H1 (cell line): ENCODE data around the gene SEMA4D. TPM values are rescaled to one million over a fixed set of nuclear protein-coding genes. Genes with fewer than 3 reads are reported as not detected.

Experiments
- CTCF ChIA-PET: fragments of 300-600 bp; sonication (Branson Sonifier 250); formaldehyde crosslinking; loops from one replicate; lab custom pipeline; 2021; ENCODE audit not compliant: partially characterized antibody; lab: Charles Lee
- POLR2A ChIA-PET: fragments of 300-600 bp; sonication (Branson Sonifier 250); formaldehyde crosslinking; loops from one replicate; lab custom pipeline; 2021; ENCODE audit warnings: inconsistent platforms; ENCODE audit not compliant: partially characterized antibody; lab: Charles Lee
- DNase-seq, 2 experiments: peaks; one replicate each; pipeline versions ENCODE4 v3.0.0 to v3.0.0-alpha.2; 2010 to 2022; ENCODE audit warnings: low spot score in 2 of 2, low read depth in 1 of 2, mixed read lengths in 1 of 2
- FAIRE-seq: peaks from 2 replicates; lab custom pipeline; 2011; peaks lifted over from hg19 to GRCh38; lab: Jason Lieb, UNC
- H2AFZ ChIP-seq: 2 replicates; pipeline ENCODE4 v1.8.1; 2012; ENCODE audit warnings: low read length, inconsistent platforms
- H2AK5ac ChIP-seq: 2 replicates; pipeline ENCODE4 v1.6.1; 2013; ENCODE audit warnings: low read depth, low read length
- H2BK120ac ChIP-seq: replicated peaks from 2 replicates; pipeline ENCODE3; 2013; ENCODE audit warnings: low read depth, low read length, inconsistent platforms
- H2BK12ac ChIP-seq: 2 replicates; pipeline ENCODE4 v1.6.1; 2013; ENCODE audit warnings: low read depth, low read length
- H2BK15ac ChIP-seq: 2 replicates; pipeline ENCODE4 v1.6.1; 2013; ENCODE audit warnings: low read length
- H2BK20ac ChIP-seq: 2 replicates; pipeline ENCODE4 v1.6.1; 2013; ENCODE audit warnings: low read length
- H2BK5ac ChIP-seq: 2 replicates; pipeline ENCODE4 v1.6.1; 2013; ENCODE audit warnings: low read depth, low read length
- H3K14ac ChIP-seq: 2 replicates; pipeline ENCODE4 v1.6.1; 2013; ENCODE audit warnings: inconsistent platforms; ENCODE audit not compliant: insufficient read length
- H3K18ac ChIP-seq: 2 replicates; pipeline ENCODE4 v1.6.1; 2013; ENCODE audit warnings: low read length; ENCODE audit errors: extremely low read depth
- H3K23ac ChIP-seq: 2 replicates; pipeline ENCODE4 v1.6.1; 2013; ENCODE audit warnings: inconsistent platforms; ENCODE audit not compliant: insufficient read length
- H3K23me2 ChIP-seq: 2 replicates; pipeline ENCODE4 v1.6.1; 2013; ENCODE audit warnings: low read depth, low read length
- H3K27ac ChIP-seq: 2 replicates; pipeline ENCODE4 v1.6.1; 2011; ENCODE audit warnings: low read depth, low read length, inconsistent platforms
- H3K27me3 ChIP-seq, 4 experiments: replicated peaks in 1 of 4; 1 replicate in 1 of 4; 2 replicates in 3 of 4; pipeline versions ENCODE4 v1.6.1 to v1.8.1; 2011 to 2013; ENCODE audit warnings: low read length in 3 of 4, mild to moderate bottlenecking in 3 of 4, inconsistent platforms in 2 of 4, mixed read lengths in 2 of 4, moderate library complexity in 1 of 4; ENCODE audit not compliant: control insufficient read depth in 3 of 4, insufficient read depth in 3 of 4; ENCODE audit errors: extremely low read depth in 1 of 4
- H3K36me3 ChIP-seq, 4 experiments: 2 replicates each; pipeline versions ENCODE4 v1.6.1 to v1.8.1; 2011 to 2013; ENCODE audit warnings: mild to moderate bottlenecking in 4 of 4, low read length in 3 of 4, moderate library complexity in 2 of 4, control low read depth in 1 of 4, inconsistent platforms in 1 of 4; ENCODE audit not compliant: insufficient read depth in 4 of 4, control insufficient read depth in 2 of 4
- H3K4ac ChIP-seq: replicated peaks from 2 replicates; pipeline ENCODE3; 2013; ENCODE audit warnings: low read length, low read depth, mixed read lengths, inconsistent platforms; ENCODE audit not compliant: insufficient read length
- H3K4me1 ChIP-seq, 4 experiments: replicated peaks in 1 of 4; 1 replicate in 1 of 4; 2 replicates in 3 of 4; pipeline versions ENCODE4 v1.6.1 to v1.8.1; 2011 to 2013; ENCODE audit warnings: low read length in 3 of 4, inconsistent platforms in 2 of 4, mixed read lengths in 1 of 4; ENCODE audit not compliant: insufficient read depth in 4 of 4, control insufficient read depth in 3 of 4
- H3K4me2 ChIP-seq, 2 experiments: 2 replicates each; pipeline versions ENCODE4 v1.6.1 to v1.8.1; 2011 to 2013; ENCODE audit warnings: low read depth in 2 of 2, low read length in 2 of 2, control low read depth in 1 of 2, inconsistent platforms in 1 of 2, mild to moderate bottlenecking in 1 of 2; ENCODE audit not compliant: insufficient read depth in 1 of 2
- H3K4me3 ChIP-seq, 4 experiments: fragments of 200-600, 300-600 bp in 1 of 4; sonication (generic), shearing (Covaris generic), sonication (Bioruptor Twin) in 1 of 4; 2 replicates each; pipeline versions ENCODE4 v1.5.1 to v1.8.1; 2011 to 2016; ENCODE audit warnings: low read length in 4 of 4, low read depth in 3 of 4, control low read depth in 2 of 4, inconsistent platforms in 2 of 4, mild to moderate bottlenecking in 2 of 4, mixed read lengths in 1 of 4, moderate library complexity in 1 of 4; ENCODE audit not compliant: insufficient read depth in 2 of 4; ENCODE audit errors: extremely low read depth in 1 of 4
- H3K56ac ChIP-seq: replicated peaks from 2 replicates; pipeline ENCODE3; 2013; ENCODE audit warnings: low read depth, mild to moderate bottlenecking, mixed read lengths, low read length, inconsistent platforms; ENCODE audit not compliant: insufficient read length
- H3K79me1 ChIP-seq: 2 replicates; pipeline ENCODE4 v1.6.1; 2013; ENCODE audit warnings: low read depth, low read length, control low read depth
- H3K79me2 ChIP-seq, 2 experiments: 2 replicates each; pipeline versions ENCODE4 v1.6.1 to v1.8.1; 2012 to 2013; ENCODE audit warnings: low read length in 2 of 2, mild to moderate bottlenecking in 2 of 2, inconsistent platforms in 1 of 2; ENCODE audit not compliant: insufficient read depth in 2 of 2, control insufficient read depth in 1 of 2
- H3K9ac ChIP-seq, 4 experiments: replicated peaks in 1 of 4; 1 replicate in 1 of 4; 2 replicates in 3 of 4; pipeline versions ENCODE4 v1.6.1 to v1.8.1; 2011 to 2013; ENCODE audit warnings: low read depth in 3 of 4, low read length in 3 of 4, control low read depth in 2 of 4, mild to moderate bottlenecking in 2 of 4, moderate library complexity in 2 of 4, inconsistent platforms in 1 of 4; ENCODE audit errors: extremely low read depth in 1 of 4
- H3K9me3 ChIP-seq, 2 experiments: 2 replicates each; pipeline versions ENCODE4 v1.6.1 to v1.8.1; 2012 to 2013; ENCODE audit warnings: mild to moderate bottlenecking in 2 of 2, moderate library complexity in 2 of 2, control low read depth in 1 of 2, inconsistent platforms in 1 of 2, low read depth in 1 of 2, low read length in 1 of 2, mixed read lengths in 1 of 2; ENCODE audit not compliant: insufficient read depth in 2 of 2
- H4K20me1 ChIP-seq, 2 experiments: replicated peaks in 1 of 2; 2 replicates each; pipeline versions ENCODE3 to v1.8.1; 2011 to 2013; ENCODE audit warnings: inconsistent platforms in 2 of 2, low read length in 2 of 2, mild to moderate bottlenecking in 1 of 2; ENCODE audit not compliant: insufficient read depth in 2 of 2, control insufficient read depth in 1 of 2
- H4K5ac ChIP-seq: 2 replicates; pipeline ENCODE4 v1.6.1; 2013; ENCODE audit warnings: low read length, low read depth, mixed read lengths, inconsistent platforms; ENCODE audit not compliant: insufficient read length
- H4K8ac ChIP-seq: 2 replicates; pipeline ENCODE4 v1.8.0; 2013; ENCODE audit warnings: mild to moderate bottlenecking, moderate library complexity, low read length, inconsistent platforms; ENCODE audit not compliant: insufficient read depth; ENCODE audit errors: extremely low read depth
- H4K91ac ChIP-seq: replicated peaks from 2 replicates; pipeline ENCODE3; 2013; ENCODE audit warnings: low read length, mixed read lengths, inconsistent platforms; ENCODE audit not compliant: insufficient read length
- BRCA1 ChIP-seq: IDR thresholded peaks from 2 replicates; pipeline ENCODE4 v1.6.1; 2012; ENCODE audit warnings: low read depth, low read length, improper control_type of control experiment
- CBX5 ChIP-seq: fragments of 300-800, 300-1000 bp; sonication (generic); IDR thresholded peaks from 2 replicates; pipeline ENCODE4 v1.7.1; 2016; ENCODE audit warnings: antibody characterized with exemption, low read length, low read depth
- EGR1 ChIP-seq: IDR thresholded peaks from 2 replicates; pipeline ENCODE4 v1.6.1; 2011; ENCODE audit warnings: low read depth, low read length, borderline replicate concordance
- EZH2 ChIP-seq: fragments of 200-600 bp; sonication (generic); IDR thresholded peaks from 2 replicates; pipeline ENCODE4 v1.7.1; 2012; ENCODE audit warnings: low read depth, mild to moderate bottlenecking, moderate library complexity, low read length, inconsistent platforms; ENCODE audit not compliant: severe bottlenecking
- JUN ChIP-seq: IDR thresholded peaks from 2 replicates; pipeline ENCODE4 v1.6.1; 2011; ENCODE audit warnings: low read depth, mild to moderate bottlenecking, improper control_type of control experiment, low read length
- POLR2A ChIP-seq, 2 experiments: IDR thresholded peaks; 1 replicate in 1 of 2; 2 replicates in 1 of 2; pipeline ENCODE4 v1.6.1; 2011; ENCODE audit warnings: low read depth in 2 of 2, low read length in 2 of 2, mild to moderate bottlenecking in 2 of 2; ENCODE audit errors: control extremely low read depth in 1 of 2
- POLR2AphosphoS5 ChIP-seq: IDR thresholded peaks from 2 replicates; pipeline ENCODE4 v1.6.1; 2011; ENCODE audit warnings: low read depth, low read length
- RAD21 ChIP-seq, 2 experiments: IDR thresholded peaks in 1 of 2; conservative IDR thresholded peaks in 1 of 2; 2 replicates each; pipeline ENCODE4 v1.6.1; 2011; ENCODE audit warnings: low read depth in 2 of 2, low read length in 2 of 2, improper control_type of control experiment in 1 of 2, inconsistent platforms in 1 of 2, mild to moderate bottlenecking in 1 of 2, moderate library complexity in 1 of 2
- RBBP5 ChIP-seq: IDR thresholded peaks from 2 replicates; pipeline ENCODE4 v1.7.1; 2012; ENCODE audit warnings: low read depth, mild to moderate bottlenecking, inconsistent platforms, low read length, moderate library complexity, borderline replicate concordance
- RNF2 ChIP-seq: fragments of 200-900, 300-1000 bp; sonication (generic); IDR thresholded peaks from 2 replicates; pipeline ENCODE4 v1.7.1; 2016; ENCODE audit warnings: borderline replicate concordance, low read depth, mild to moderate bottlenecking, antibody characterized with exemption, low read length; ENCODE audit not compliant: poor library complexity, severe bottlenecking; ENCODE audit errors: missing control alignments
- SIX5 ChIP-seq: IDR thresholded peaks from 2 replicates; pipeline ENCODE4 v1.6.1; 2011; ENCODE audit warnings: mild to moderate bottlenecking, low read depth, low read length
- SP2 ChIP-seq: IDR thresholded peaks from 2 replicates; pipeline ENCODE4 v1.6.1; 2012; ENCODE audit warnings: mild to moderate bottlenecking, low read length, inconsistent platforms
- SUZ12 ChIP-seq: fragments of 200-600 bp; sonication (generic); IDR thresholded peaks from 2 replicates; pipeline ENCODE4 v1.6.1; 2012; ENCODE audit warnings: mild to moderate bottlenecking, inconsistent platforms, low read length, moderate library complexity, mixed read lengths
- WGBS, 2 experiments: shearing (Covaris generic) in 1 of 2; methylation state at CpG; one replicate each; pipeline versions ENCODE4 v1.1.6 to v1.1.7; 2013 to 2015; ENCODE audit warnings: low lambda C conversion rate in 2 of 2, mixed read lengths in 2 of 2, inconsistent platforms in 1 of 2, low coverage in 1 of 2, missing lambda C conversion rate in 1 of 2; ENCODE audit not compliant: insufficient replicate concordance in 2 of 2, insufficient coverage in 1 of 2, insufficient read length in 1 of 2; ENCODE audit errors: extremely low coverage in 1 of 2, missing lambda C conversion rate in 1 of 2; 5-methylcytosine and 5-hydroxymethylcytosine counted together
- polyA plus RNA-seq, 7 experiments: library from polyadenylated mRNA; depleted of rRNA in 3 of 7; stranded (reverse) in 5 of 7; unstranded in 2 of 7; fragments of >200 nt in 5 of 7; fragments of 200-250 nt in 2 of 7; gene quantifications; 1 replicate in 5 of 7; 2 replicates in 1 of 7; 4 replicates in 1 of 7; pipeline versions ENCODE4 v1.2.1 to v1.2.3, GENCODE V29; 2011 to 2013; ENCODE audit warnings: missing spikeins in 2 of 7, mixed read lengths in 2 of 7
- total RNA-seq: library from RNA; stranded (reverse); fragmentation: NEBNext Ultra II Directional; extraction: Animal tissue kit (Norgen Biotek cat#: 25700); gene quantifications from 2 replicates; pipeline ENCODE4 v1.2.1, GENCODE V29; 2021
- TF ChIP-seq, protein P1 (sequence below): IDR thresholded peaks from 2 replicates; pipeline ENCODE4 v1.6.1; 2011; ENCODE audit warnings: low read depth, mild to moderate bottlenecking, low read length; ENCODE audit not compliant: insufficient read depth

SEMA4D gene
- total and polyA plus RNA-seq, 2 of the 8 experiments (the other 6 are each of a cell fraction or from before 2014, with no cell fraction given) = 21.0 to 70.4 TPM

DNA sequence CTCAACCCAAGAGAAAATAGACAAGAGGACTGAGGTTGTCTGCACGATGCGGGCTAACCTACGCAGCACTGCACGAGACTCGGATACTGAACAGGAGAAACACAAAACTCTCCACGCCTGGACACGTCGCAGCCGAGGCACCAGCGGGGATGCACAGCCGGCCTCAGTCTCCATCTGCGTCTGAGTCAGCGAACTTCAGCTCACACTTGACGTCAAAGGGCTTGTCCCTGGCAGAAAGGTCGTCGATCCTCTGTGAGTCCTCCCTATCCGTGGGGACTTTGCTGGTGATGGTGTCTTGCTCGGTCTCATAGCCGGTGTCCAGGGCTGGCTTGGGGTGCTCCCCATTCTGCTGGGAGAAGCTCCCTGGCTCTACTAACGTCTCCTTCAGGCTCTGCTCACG, 119.4 kb downstream of the SEMA4D start:
- CTCF ChIA-PET = no interaction called here
- H3K56ac ChIP-seq = no peak overlapping the region
- H3K4ac ChIP-seq = no peak overlapping the region
- no peak overlapping the region for H3K4me2 ChIP-seq
- H3K27me3 ChIP-seq = no peaks in the 10 kb centered on the region
- no peak overlapping the region for H3K23ac ChIP-seq
- no peak overlapping the region for H3K18ac ChIP-seq
- H3K36me3 ChIP-seq = peaks cover 6 to 16% (median 7%) of the 10 kb centered on the region in 4 experiments; a peak in 6 of 8 replicates
- H2BK12ac ChIP-seq = no peak overlapping the region
- H4K8ac ChIP-seq = no peak overlapping the region
- DNase-seq (no peak), FAIRE-seq (no peak)
- H4K91ac ChIP-seq = no peak overlapping the region
- H3K14ac ChIP-seq = no peak overlapping the region
- H2BK120ac ChIP-seq = no peak overlapping the region
- H2BK20ac ChIP-seq = no peak overlapping the region
- H3K23me2 ChIP-seq = no peaks in the 10 kb centered on the region
- no peak overlapping the region for H2BK15ac ChIP-seq
- no peak overlapping the region; the same call in 1 of the 2 replicates for H2BK5ac ChIP-seq
- POLR2A ChIA-PET = interaction anchor here (1.2 kb wide), 1 partner anchor 10 kb away, joined by 3 read pairs; no protein-coding TSS in a partner anchor
- no peaks in the 10 kb centered on the region for H3K4me1 ChIP-seq
- H2AFZ ChIP-seq = no peak overlapping the region
- no peak overlapping the region for H2AK5ac ChIP-seq
- peaks cover 2 to 12% of the 10 kb centered on the region in 2 experiments for H4K20me1 ChIP-seq
- no peak overlapping the region for H3K27ac ChIP-seq
- H3K9me3 ChIP-seq = no peaks in the 10 kb centered on the region
- no peak overlapping the region for H3K4me3 ChIP-seq
- WGBS, 2 experiments = 97% methylated on average over 21 of the region's 21 CpGs; no CpG with 5 or more reads in 1 of the 2 experiments
- H4K5ac ChIP-seq = no peak overlapping the region
- H3K79me2 ChIP-seq = no peaks in the 10 kb centered on the region
- H3K79me1 ChIP-seq = no peaks in the 10 kb centered on the region
- no peak overlapping the region; a peak in 1 of 7 replicates for H3K9ac ChIP-seq
- TF ChIP-seq EZH2 = no peak
- no peak for TF ChIP-seq JUN
- no peak for TF ChIP-seq SIX5
- no peak for TF ChIP-seq RAD21 (IDR thresholded peaks at IDR 0.05 in 1 of 2, conservative IDR thresholded peaks at IDR 0.05 in 1 of 2; ENCODE audit: low read depth in 2 of 2, low read length in 2 of 2)
- TF ChIP-seq, protein P1, sequence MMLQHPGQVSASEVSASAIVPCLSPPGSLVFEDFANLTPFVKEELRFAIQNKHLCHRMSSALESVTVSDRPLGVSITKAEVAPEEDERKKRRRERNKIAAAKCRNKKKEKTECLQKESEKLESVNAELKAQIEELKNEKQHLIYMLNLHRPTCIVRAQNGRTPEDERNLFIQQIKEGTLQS = no peak
- no peak for TF ChIP-seq RNF2
- no peak for TF ChIP-seq RBBP5
- TF ChIP-seq SUZ12 = no peak
- TF ChIP-seq CBX5 = no peak
- TF ChIP-seq POLR2A (IDR thresholded peaks at IDR 0.05; ENCODE audit: control extremely low read depth in 1 of 2, low read depth in 2 of 2, low read length in 2 of 2) = no peak
- TF ChIP-seq SP2 = no peak
- no peak for TF ChIP-seq POLR2AphosphoS5
- TF ChIP-seq EGR1 = no peak
- TF ChIP-seq BRCA1 = no peak
